Activated CD8-positive, alpha-beta memory T cell treated with anti-CD3 and anti-CD28 coated beads for 4 hours (primary cell): ENCODE measurements around the gene ETFB.
"Not testable (repeated sequence)": the region's sequence is repeated elsewhere in the genome, so short reads cannot be mapped to it uniquely, and the experiment has no call there.

Experiments used
- DNase-seq, 2 donors: peaks; one replicate each; pipeline ENCODE4 v3.0.0-alpha.2; 2020; ENCODE audit warnings: low read depth in 2 of 2

ETFB gene

DNA sequence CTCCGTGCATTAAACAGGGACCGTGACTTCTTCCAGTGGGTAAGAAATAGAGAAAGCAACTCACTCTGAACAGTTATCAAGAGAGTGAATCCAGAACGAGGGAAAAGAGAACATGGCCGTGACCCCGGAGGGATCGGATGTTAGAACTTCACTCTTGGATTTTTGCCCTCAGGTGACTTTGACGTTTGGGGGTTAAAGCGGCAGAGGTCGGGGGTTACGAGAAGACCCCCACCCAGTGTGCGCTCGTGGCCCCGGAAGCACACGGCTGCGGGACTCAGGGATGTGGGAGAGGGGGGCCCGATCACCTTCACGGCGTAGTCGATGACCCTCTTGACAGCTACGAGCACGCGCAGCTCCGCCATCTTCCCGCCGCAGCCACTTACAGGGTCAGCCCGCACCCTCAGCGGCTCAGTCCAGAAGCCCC lies at the start of gene ETFB:
ETFB (minus strand) TSS at position 424 of the 424 bp plus-strand sequence; CDS start at position 362, 62 bp downstream.
- DNase-seq: no peak

DNA sequence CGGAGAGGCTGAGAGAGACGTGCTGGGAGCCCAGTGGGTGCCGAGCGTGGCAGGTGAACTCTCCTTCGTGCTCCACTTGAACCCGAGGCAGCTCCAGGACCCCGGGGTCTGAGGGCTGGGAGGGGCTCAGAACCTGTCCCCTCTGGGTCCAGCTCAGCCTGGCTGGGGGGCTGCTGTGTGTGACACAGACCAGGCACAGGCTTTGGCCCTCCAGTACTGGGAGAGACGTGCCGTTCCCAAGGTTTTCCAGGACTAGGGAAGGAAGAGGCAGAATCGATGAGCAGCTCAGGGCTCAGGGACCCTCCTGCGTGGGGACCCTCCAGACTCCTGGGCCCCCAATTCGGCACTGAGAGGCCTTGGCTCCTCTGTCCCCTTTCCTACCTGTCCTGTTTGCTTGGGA lies 49.0 kb upstream of the ETFB start:
- DNase-seq: no peak

DNA sequence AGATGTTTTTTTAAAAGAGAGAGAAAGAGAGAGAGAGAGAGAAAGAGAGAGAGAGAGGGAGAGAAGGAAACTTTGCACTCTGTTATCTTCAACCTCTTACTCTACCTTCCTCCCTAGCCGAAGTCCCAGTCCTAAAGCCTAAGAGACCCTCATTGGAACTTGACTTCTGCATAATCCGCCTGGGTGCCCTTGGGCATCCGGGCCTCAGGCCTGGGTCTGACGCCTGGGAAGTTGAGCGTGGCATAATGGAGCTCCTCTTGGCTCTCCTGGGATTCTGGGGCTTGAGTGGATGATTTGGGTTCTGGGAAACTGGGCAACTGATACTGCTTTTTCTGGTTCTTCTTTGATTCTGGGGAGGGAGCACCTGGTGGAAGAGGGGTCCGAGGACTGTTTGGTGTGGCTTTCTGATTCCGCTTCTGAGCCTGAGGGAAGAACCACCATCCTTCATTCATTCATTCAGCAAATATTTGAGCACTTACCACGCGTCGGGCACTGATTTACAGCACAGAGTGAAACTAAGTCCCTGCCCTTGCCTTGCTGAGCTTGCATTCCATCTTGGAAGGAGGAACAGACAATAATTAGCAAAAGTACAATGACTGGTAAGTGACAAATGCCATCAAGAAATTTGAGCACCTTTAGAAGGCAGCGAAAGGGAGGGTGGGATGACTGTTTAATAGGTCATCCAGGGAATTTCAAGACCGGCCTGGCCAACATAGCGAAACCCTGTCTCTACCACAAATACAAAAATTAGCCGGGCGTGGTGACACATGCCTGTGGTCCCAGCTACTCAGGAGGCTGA lies 45.0 kb upstream of the ETFB start:
- no peak for DNase-seq

DNA sequence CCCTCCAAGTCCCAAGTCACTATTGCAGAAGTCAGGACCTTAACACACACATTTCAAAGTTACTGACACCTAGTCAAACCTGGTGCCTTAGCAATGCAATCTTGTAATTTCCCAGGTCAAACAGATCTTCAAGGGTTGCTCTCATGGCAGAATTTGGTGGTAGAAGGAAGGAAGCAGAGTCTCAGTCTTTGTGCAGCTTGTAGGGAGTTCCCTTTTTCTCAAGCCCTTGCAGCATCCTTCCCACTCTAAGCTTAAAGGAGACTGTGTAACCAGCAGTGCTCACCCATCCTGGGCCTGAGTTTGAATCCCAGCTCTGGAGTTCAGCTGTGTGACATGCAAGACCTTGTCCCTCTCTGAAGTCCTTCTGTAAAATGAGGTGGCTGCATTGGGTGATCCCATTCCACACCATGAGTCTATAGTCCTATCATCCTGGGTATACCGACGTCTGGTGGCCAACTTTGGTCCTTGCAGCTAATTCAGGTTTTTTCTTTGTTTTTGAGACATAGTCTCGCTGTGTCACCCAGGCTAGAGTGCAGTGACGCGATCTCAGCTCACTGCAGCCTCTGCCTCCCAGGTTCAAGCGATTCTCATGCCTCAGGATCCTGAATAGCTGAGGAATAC lies 41.4 kb upstream of the ETFB start:
- DNase-seq: no peak

DNA sequence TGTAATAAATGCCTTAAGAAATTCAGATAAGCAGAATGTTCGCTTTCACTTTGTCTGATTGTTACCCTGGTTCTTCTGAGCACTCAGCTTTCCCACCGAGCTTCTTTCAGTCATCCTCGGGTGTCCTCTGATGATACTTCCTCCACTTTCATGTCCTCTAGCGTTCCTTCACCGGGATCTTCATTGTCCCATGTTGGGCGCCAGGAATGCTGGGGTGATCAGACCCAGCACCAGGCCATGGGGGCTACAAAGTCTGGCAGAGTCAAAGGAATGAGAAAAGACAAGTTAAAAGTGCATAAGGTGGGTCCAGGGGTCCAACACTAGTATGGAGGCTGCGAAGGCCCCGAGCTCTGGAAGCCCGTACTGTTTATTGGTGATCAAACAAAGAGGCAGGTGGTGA lies 35.9 kb upstream of the ETFB start:
- DNase-seq: no peak

DNA sequence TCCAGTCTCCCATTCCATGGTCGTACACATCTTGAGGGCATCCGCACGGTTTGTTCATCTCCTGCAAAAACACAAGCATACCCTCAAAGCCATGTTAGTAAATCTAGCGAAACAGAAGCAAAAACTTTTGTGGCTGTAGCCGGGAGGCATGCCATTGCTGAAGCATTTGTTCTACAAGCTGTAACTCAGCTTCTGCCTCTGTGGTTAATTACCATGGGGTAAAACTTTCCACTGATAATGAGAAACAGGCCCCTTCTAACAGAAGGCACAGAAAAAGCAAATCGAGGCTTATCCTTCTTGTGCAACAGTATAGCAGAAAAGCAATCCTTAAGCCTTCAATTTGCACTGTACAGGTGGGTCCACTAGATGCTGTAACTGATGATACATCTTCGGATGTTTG lies 33.7 kb upstream of the ETFB start:
- DNase-seq: not testable (repeated sequence)

DNA sequence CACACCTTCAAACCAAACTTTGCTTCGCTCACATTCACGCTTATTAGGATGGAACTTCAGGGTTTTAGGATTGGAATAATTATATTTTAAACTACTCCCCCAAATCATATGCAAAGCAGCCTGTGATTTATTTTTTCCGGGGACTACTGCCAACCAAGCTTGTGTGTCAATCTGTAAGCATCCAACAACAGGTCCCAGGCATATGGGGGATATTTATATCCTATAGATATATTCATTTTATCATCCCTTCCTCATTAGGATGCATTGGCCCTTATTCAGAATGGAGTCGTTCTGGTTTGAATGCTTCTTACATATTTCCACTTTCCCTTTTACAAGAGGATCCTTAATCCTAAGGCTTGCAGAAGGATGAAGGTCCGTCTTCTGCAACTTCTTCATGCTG lies 33.0 kb upstream of the ETFB start:
- no peak for DNase-seq

DNA sequence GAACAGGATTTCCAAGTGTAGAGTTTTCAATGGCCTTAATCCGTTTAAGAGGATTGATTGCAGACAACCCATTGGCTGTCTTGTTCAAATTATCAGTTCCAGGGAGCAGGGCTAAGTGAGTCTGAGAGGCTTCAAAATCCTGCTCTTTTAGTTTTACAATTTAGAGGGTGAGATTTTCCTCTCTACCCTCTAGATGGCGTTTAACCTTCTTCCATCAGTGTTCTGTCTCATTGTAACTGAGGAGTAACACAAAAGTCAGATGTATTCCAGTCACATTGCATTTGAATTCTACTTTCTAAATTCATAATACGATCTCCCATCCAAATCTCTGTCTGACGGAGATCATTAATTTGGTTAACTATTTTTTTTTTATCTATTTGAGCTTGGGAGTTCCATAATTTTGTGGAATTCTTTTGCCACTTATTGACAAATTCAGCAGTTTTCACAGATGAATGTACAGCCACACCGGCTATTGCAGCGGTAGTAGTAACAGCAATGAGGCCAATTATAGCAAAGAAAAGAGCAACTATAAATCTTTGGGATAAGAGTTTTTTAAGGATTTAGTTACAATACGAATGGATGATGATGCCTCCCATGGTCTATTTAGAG lies 32.0 kb upstream of the ETFB start:
- DNase-seq: no peak

DNA sequence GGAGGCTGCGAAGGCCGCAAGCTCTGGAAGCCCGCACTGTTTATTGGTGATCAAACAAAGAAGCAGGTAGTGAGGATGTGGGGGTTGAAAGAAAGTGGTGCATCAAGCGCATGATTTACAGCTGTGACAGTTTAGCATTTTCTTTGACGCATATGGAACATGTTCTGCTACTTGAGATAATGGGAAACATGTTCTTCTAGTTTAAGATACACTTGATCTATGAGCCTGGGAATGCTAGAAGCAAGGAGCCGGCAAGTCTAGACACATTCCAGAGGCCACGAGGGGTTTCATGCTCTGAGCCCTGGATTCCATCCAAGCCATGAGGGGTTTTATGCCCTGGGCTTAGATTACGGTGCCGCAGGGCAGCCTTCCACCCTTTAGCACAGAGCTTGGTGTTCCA lies 31.3 kb upstream of the ETFB start:
- not testable (repeated sequence) for DNase-seq

DNA sequence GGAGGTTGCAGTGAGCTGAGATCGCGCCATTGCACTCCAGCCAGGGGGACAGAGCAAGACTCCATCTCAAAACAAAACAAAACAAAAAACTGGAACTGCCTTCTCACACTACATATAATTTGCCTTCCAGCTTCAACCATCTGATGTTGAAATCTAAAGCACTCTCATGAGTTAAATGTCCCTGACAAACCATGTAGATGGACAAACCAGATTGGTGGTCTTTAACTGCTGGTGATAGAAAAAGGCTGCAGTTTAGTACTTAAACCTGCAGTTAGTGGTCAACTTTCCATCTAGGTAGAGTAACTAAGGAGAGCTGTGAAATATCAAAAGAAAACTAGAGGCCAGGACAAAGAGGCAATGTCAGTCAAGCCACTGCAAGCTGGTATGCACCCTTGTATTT lies 30.0 kb upstream of the ETFB start:
- no peak for DNase-seq

DNA sequence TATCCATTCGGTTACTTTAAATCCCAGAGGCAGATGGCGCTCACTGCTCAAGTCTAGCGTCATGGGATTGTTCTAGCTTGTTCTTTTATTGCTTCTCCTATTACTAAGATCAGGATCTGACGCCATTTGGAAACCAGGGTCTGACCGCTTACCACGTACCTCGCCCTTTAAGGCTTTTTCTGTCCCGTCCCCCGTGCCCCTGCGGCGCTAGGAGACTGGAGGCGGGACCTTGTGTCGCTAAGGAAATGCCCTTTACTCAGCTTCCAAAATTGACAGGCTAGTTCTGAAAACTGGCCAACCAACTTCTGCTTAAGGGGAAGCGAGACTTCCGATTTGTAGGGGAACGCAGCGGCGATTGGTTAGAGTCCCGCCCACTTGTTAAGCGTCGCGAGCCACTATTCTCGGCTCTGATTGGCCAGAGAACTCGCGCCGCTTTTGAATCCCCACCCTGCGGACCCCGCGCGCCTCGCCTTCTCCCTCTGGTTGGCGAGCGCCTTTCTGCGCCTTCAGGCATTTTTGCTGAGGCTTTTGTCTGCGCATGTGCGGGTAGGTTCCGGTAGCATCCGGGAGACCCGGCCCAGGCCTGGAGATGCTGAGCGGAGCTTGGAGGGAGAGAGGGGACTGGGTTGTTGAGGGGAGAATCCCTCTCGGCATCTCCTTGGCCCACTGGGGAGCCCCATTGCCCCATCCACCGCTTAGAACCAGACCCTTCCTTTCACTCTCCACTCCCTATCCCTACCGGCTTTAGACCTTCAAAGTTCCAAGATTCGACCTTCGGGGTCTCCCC lies 28.1 kb upstream of the ETFB start:
- peak; percentile 70 to 83 for DNase-seq

DNA sequence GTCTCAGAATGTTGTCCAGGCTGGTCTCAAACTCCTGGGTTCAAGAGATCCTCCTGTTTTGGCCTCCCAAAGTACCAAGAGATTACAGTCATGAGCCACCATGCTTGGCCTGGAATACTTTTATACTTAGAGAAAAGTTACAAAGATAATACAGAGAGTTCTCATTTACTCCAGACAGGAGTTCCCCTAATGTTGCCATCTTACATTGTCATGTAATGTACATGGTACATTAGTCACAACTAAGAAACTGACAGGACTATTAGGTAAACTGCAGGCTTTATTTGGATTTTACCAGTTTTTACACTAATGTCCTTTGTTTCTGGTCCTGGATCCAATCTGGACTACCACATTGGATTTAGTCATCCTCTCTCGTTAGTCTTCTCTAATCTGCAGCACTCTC lies 26.5 kb upstream of the ETFB start:
- no peak for DNase-seq

DNA sequence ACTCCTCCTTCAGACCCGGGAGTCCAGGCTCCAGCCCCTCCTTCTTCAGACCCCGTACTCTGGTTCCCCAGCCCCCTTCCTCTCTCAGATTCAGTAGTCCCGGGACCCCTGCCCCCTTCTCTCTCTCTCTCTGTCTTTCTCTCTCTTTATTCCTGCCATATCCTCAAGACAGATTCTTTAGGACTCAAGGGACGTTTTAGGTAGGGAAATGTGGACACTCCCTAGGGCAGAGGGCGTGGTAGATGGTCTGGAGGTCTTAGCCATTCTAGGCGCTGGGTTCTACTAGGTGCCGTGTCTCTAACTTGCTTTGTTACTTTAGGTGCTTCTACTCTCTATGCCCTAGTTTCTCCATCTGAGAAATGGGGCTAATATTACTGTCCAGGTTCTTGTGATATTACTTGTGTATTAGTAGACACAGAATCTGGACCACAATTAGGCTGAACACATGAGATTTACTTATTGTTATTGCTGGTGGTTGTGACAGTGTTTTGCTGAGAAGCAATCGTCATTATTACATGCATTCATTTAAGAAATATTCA lies 25.0 kb upstream of the ETFB start:
- no peak for DNase-seq

DNA sequence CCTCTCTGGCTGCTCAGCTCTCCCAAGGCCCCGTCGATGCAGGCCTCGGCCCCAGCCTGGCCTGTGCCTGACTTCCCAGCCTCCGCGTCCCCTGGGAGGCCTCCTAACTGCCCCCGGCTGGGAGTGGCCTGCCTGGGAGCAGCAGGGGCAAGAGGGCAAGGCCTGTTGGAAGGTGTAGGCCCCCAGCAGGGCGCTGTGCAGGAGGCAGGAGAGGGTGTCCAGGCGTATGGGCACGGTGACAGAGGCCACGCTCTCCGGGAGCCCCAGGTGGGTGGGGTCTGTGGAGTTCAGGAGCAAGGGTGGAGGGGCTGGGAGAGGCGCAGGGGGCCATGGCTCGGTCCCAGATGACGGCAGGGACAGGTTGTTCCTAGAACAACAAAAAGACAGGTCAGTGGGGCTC lies 23.0 kb upstream of the ETFB start:
- no peak for DNase-seq

DNA sequence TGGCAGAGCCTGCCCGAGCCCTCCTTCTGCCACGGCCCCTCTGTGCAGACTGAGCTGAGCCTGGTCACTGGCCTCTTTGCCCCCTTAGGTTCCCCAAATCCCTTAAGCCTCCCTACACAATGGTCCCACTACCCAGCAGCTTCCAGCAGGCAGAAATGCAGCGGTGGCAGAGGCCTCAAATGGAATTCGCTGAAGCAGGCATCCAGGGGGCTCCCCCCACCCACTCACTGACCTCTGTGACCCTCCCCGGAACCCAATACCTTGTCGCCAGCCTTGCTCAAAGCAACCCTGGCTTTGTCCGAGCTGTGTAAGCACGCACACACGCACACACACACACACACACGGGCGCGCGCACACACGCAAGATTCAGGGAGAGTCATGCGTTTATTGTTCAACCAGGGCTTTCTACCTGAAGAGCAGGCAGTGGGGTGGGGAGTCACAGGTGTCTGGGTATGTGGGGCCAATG lies 21.8 kb upstream of the ETFB start, which contains the start of gene LIM2:
LIM2 (minus strand) TSS at position 51 of the 466 bp plus-strand sequence. CDS start 531 bp downstream, outside the sequence.
- DNase-seq: no peak

DNA sequence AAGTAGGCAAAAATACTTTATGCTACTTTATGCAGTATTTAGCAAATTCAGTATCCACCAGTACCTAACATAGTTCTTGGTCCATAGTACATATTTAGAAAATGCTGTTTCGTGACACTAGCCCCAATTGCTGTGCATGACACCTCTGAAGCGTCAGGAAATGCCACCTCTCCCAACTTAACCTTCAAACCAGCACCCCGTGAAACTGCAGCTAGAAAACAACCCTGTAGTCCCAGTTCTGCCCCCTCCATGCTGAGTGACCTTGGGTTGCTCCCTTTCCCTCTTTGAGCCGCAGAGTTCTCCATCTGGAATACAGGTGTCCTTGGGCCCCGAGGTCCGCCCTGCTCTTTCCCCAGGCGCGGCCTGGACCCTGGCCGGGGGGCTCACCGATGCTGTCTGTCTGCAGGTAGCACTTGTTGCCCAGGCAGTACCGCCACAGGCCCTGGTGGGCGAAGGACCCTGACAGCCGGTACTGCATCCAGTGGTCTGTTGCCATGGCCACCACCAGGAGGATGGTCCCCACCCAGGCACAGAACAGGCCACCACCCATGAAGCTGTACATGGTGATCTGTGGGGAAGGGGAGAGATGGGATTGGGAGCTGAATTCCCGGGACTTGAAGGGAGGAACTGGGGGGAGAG lies 20.8 kb upstream of the ETFB start:
- DNase-seq: no peak

DNA sequence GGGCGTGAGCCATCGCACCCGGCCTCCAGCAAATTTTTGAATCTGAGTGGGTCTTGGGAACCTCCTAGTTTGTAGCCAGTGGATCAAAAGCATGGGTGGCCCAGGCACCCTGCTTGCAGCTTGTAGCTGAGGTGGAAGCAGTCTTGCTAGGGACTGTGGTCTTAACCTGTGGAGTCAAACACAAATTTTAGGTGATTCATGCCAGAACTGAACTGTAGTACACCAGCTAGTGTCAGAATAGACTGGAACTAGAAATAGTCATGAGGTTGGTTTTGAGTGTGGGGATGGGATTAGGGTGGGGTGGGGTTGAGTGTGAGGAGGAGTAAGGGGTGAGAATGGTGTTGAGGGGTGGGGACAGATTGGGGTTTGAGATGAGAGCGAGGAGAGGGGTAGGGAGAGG lies 15.8 kb upstream of the ETFB start:
- no peak for DNase-seq

DNA sequence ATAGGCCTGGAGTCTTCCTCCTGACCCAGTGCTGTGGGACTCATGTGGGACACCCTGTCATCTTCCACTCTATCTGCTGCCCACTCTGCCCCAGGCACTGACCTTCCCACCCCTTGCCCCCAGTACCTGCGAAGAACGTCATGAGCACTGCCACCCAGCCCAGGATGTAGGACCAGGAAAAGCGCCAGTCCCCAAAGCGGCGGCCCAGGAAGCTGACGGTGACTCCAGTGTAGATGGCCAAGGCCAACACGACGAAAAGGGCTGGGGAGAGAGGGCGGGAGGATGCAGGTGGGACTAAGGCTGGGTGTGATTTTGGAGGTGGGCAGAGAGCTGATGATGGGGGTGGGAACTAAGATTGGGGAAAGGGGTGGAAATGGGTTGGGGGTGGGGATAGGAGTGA lies 14.2 kb upstream of the ETFB start:
- no peak for DNase-seq

DNA sequence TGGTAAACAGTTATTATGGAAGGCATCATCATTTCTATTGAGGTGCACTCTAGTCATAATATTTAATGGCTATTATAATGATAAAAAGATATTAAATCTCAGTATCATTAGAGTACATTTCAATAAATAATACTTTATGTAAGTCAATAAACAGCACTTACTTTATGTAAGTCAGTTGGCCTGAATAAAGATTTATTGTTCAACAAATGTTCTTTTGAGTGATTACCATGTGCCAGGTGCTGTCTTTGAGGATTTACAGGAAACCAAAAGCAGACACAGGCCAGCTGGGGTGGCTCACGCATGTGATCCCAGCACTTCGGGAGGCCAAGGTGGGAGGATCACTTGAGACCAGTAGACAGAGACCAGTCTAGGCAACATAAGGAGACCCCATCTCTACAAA lies 11.2 kb upstream of the ETFB start:
- no peak for DNase-seq

DNA sequence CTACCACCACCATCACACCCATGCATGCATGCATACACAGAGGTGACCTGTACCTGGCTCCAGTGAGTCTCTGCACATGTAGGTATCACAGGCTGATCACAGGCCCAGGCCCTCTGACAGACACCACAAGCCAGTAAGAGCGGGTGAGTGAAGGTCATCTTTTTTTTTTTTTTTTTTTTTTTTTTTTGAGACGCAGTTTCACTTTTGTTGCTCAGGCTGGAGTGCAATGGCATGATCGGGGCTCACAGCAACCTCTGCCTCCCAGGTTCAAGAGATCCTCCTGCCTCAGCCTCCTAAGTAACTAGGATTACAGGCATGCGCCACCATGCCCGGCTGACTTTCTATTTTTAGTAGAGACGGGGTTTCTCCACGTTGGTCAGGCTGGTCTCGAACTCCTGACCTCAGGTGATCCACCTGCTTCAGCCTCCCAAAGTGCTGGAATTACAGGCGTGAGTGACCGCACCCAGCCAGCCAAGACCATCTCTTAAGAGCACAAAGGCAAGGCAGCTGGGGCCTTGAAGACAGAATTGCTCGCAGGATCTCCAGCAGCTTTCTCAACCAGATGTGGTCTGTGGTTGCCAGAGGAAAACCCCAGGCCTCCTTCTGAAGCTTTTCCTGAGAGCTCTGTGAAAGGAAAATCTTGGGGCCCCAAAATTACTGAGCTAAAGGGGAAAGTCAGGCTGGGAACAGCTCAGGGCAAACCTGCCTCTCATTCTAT lies 9.5 kb upstream of the ETFB start:
- DNase-seq: no peak
